HFFc6 (cell line): ENCODE data around the gene MYL3. TPM values are rescaled to one million over a fixed set of nuclear protein-coding genes. Genes with fewer than 3 reads are reported as not detected.

ENCODE experiments used
- DNase-seq: peaks from one replicate; pipeline ENCODE4 v3.0.0-alpha.2; 2018
- H3K27ac Mint-ChIP-seq: 2 replicates; pipeline ENCODE4 v1.8.0; 2020; ENCODE audit warnings: mild to moderate bottlenecking, mixed read lengths
- H3K27me3 Mint-ChIP-seq: 2 replicates; pipeline ENCODE4 v1.8.0; 2021; ENCODE audit warnings: mild to moderate bottlenecking, moderate library complexity, mixed read lengths; ENCODE audit not compliant: insufficient read depth
- H3K36me3 Mint-ChIP-seq: 2 replicates; pipeline ENCODE4 v1.8.0; 2021; ENCODE audit warnings: low read depth, mixed read lengths
- H3K4me1 Mint-ChIP-seq: 2 replicates; pipeline ENCODE4 v1.8.0; 2020; ENCODE audit warnings: low read depth, mixed read lengths
- H3K4me3 Mint-ChIP-seq: 2 replicates; pipeline ENCODE4 v1.8.0; 2020; ENCODE audit warnings: mild to moderate bottlenecking, moderate library complexity, mixed read lengths
- H3K9me3 Mint-ChIP-seq: 2 replicates; pipeline ENCODE4 v1.8.0; 2020; ENCODE audit warnings: mild to moderate bottlenecking, mixed read lengths
- total RNA-seq, 6 experiments: library from RNA; stranded (reverse); fragmentation: NEBNext Ultra II Directional; extraction: Animal tissue kit (Norgen Biotek cat#: 25700); gene quantifications; 2 replicates in 1 of 6; 3 replicates in 5 of 6; pipeline ENCODE4 v1.2.3, GENCODE V29; 2021
- TF ChIP-seq, protein P1 (sequence below): fragments of 200-600 bp; sonication (generic); IDR thresholded peaks from 2 replicates; pipeline ENCODE4 v1.5.0; 2021; ENCODE audit warnings: antibody characterized with exemption, mild to moderate bottlenecking

The MYL3 gene
- total RNA-seq, 6 experiments from 2014 or later, result 0.30 to 0.31 TPM; not detected in 4

DNA sequence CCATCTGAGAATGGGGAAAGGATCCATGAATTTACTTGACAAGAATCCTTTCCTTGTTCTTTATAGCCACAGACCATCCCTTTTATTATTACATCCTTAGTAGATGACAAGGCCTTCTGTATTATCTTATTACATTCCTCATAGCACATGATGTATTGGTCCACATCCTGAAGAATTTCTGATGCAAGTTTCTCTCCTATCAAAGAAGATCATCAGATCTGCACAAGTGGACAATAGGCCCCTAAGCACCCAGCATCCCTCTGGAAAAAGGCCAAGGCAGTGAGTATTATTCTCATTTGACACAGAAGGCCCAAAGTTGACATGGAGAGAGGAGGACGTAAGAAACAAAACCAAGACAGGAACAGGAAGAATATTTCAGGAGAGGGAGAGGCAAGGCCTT, 31.4 kb downstream of the MYL3 start:
- no peaks in the 10 kb centered on the region for H3K36me3 Mint-ChIP-seq
- peaks cover 34% of the 10 kb centered on the region for H3K27me3 Mint-ChIP-seq

DNA sequence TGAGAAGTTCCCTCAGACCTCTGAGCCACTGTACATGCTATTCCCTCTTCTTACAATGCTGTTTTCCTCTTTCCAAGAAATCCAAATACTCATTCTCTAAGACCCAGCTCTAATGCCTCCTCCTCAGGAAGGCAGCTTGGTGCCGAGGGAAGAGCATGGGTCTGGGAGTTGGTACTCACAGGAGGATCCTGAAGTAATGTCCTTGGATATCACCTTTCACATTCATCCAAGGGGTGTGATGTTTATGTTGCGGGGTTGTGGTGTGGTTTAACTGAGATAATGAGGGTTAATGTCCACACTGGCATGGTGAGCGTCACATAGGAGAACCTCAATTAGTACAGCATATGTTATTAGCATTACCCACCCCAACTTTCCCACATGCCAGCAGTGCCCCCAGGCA, 31.9 kb downstream of the MYL3 start:
- H3K27ac Mint-ChIP-seq, result no peak overlapping the region
- TF ChIP-seq, protein P1, sequence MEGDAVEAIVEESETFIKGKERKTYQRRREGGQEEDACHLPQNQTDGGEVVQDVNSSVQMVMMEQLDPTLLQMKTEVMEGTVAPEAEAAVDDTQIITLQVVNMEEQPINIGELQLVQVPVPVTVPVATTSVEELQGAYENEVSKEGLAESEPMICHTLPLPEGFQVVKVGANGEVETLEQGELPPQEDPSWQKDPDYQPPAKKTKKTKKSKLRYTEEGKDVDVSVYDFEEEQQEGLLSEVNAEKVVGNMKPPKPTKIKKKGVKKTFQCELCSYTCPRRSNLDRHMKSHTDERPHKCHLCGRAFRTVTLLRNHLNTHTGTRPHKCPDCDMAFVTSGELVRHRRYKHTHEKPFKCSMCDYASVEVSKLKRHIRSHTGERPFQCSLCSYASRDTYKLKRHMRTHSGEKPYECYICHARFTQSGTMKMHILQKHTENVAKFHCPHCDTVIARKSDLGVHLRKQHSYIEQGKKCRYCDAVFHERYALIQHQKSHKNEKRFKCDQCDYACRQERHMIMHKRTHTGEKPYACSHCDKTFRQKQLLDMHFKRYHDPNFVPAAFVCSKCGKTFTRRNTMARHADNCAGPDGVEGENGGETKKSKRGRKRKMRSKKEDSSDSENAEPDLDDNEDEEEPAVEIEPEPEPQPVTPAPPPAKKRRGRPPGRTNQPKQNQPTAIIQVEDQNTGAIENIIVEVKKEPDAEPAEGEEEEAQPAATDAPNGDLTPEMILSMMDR, result no peak
- peaks cover 34% of the 10 kb centered on the region for H3K27me3 Mint-ChIP-seq
- H3K4me3 Mint-ChIP-seq, result no peak overlapping the region
- H3K36me3 Mint-ChIP-seq, result no peaks in the 10 kb centered on the region
- H3K9me3 Mint-ChIP-seq, result no peaks in the 10 kb centered on the region
- DNase-seq, result no peak
- H3K4me1 Mint-ChIP-seq, result no peaks in the 10 kb centered on the region

More for the DNA sequence above, 31.4 kb downstream of the MYL3 start:
- TF ChIP-seq, protein P1, result no peak
- Mint-ChIP-seq H3K4me3 (no peak overlapping the region), H3K4me1 (no peaks in the 10 kb centered on the region), H3K9me3 (no peaks in the 10 kb centered on the region), H3K27ac (no peak overlapping the region)
- no peak for DNase-seq

DNA sequence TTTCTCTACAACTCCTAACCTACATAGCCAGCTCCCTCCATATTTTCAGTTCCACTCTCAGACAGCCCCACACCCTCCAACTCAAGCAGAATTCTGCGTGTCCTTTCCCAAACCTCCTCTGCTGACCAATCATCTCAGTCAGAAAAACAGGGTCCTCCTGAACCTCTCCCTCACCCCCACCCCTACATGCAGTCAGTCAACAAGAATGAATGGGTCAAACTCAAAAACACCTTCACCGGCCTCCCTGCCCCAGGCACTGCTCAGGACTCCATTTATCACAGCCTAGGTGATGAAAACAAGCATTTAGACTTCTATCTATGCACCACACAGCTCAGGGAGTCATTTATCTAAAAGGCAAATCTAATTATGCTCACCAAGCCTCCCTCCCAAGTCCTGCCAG, 32.4 kb downstream of the MYL3 start:
- H3K27me3 Mint-ChIP-seq, result peaks cover 34% of the 10 kb centered on the region

DNA sequence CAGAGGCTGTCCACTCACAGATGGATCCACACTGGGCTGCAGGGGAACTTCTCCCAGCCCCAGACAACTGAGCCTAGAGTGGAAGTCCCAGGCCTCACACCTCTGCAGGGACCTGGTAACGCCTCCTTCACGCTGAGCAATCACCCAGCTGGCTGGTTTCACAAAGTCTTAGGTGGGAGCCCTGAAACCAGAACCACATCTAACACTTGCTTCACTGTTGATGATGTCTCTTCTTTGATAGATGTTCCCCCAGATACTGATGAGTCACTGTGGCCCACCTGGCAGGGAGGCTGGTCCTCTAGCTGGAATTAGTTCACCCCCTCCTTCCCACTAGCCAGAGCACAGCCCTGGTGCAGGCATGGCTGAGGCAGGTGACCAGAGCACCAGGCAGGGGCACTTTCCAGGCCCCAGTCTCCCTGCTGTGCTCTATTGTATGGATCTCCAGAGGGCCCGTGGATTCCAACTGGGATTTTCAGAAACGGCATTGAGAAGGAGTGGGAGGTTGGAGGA, 33.5 kb downstream of the MYL3 start:
- no peaks in the 10 kb centered on the region for H3K4me1 Mint-ChIP-seq
- TF ChIP-seq, protein P1, result 0 out of 2 replicates have a peak, but pooled peaks have one; percentile 4
- H3K36me3 Mint-ChIP-seq, result no peaks in the 10 kb centered on the region
- no peak overlapping the region for H3K27ac Mint-ChIP-seq
- H3K9me3 Mint-ChIP-seq, result no peaks in the 10 kb centered on the region
- H3K4me3 Mint-ChIP-seq, result no peak overlapping the region
- H3K27me3 Mint-ChIP-seq, result peaks cover 29% of the 10 kb centered on the region
- no peak for DNase-seq

More for the DNA sequence above, 32.4 kb downstream of the MYL3 start:
- no peaks in the 10 kb centered on the region for H3K9me3 Mint-ChIP-seq
- TF ChIP-seq, protein P1, result no peak
- DNase-seq, result no peak
- no peaks in the 10 kb centered on the region for H3K36me3 Mint-ChIP-seq
- no peak overlapping the region for H3K4me3 Mint-ChIP-seq
- H3K27ac Mint-ChIP-seq, result no peak overlapping the region
- H3K4me1 Mint-ChIP-seq, result no peaks in the 10 kb centered on the region

DNA sequence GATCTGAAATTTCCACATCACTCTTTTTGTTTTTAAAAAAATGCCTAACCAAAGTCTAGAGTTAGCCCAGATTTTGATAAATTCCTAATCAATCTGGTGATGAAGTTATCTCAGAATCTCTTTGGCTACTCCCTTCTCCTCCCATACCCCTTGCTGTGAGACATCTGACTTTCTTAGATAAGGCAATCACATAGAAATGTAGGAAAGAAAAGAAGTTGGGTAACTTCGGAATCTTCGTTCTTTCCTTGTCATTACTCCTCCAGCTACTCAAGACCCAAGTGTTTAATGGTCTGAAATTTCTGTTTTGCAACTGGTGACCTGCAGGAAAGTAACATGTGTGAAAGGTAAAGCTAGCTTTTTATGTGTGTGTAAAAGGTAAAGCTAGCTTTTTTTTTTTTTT, 37.8 kb downstream of the MYL3 start:
- Mint-ChIP-seq H3K27ac (no peak overlapping the region), H3K4me1 (no peaks in the 10 kb centered on the region), H3K4me3 (no peak overlapping the region), H3K27me3 (peaks cover 5% of the 10 kb centered on the region; the same call in 1 of the 2 replicates), H3K9me3 (peaks cover 32% of the 10 kb centered on the region), H3K36me3 (peaks cover 7% of the 10 kb centered on the region)
- TF ChIP-seq, protein P1, result no peak
- DNase-seq, result no peak
